Measurements from ENCODE around the gene TGFBR3. TPM values are rescaled to one million over a fixed set of nuclear protein-coding genes. Genes with fewer than 3 reads are reported as not detected.

Gene TGFBR3
- total RNA-seq, 4 donors from 2014 or later, result 37.3 to 61.7 (median 48.4) TPM

DNA sequence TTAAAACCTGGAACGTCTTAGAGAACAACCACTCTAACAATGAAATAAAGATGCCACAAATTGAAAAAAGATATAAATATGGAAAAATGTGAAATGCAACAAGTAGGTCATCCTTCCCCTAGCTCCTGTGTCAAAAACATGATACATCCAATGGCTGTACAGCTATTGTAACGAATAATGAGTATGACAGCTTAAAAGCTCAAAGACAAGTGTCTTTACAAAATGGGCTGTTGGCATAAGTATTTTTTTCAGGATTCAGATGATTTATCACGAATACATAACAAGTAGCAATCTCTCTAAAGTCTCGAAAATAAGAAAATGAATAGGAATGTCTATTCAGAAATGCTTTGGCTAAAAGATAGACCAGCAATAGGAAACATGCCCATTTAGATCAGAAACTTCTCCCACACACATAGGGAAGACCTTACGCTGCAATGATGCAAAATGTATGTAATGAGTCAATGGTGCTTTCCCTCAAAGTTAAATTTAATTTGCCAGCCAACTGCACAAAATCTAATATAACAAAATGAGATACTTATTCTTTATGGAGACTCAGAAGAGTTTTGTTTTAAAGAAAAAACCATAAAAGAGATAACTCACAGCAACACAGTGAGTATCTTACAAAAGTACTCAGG, 8.3 kb downstream of the TGFBR3 start:
- in situ Hi-C loops (cut with MboI; ENCODE audit: low sequenced_read_pairs in 4 of 4) (no loop called here), intact Hi-C loops (cut with DNase I; ENCODE audit: low total_unique reads) (no loop called here)
- no peak for DNase-seq
- no peak for ATAC-seq
- Histone ChIP-seq H3K4me1 (peaks cover 8 to 18% of the 10 kb centered on the region in 2 donors), H3K27ac (no peak overlapping the region), H3K36me3 (no peaks in the 10 kb centered on the region), H3K4me3 (no peak overlapping the region), H3K9me3 (no peaks in the 10 kb centered on the region), H3K27me3 (no peaks in the 10 kb centered on the region)
- TF ChIP-seq, protein P1, sequence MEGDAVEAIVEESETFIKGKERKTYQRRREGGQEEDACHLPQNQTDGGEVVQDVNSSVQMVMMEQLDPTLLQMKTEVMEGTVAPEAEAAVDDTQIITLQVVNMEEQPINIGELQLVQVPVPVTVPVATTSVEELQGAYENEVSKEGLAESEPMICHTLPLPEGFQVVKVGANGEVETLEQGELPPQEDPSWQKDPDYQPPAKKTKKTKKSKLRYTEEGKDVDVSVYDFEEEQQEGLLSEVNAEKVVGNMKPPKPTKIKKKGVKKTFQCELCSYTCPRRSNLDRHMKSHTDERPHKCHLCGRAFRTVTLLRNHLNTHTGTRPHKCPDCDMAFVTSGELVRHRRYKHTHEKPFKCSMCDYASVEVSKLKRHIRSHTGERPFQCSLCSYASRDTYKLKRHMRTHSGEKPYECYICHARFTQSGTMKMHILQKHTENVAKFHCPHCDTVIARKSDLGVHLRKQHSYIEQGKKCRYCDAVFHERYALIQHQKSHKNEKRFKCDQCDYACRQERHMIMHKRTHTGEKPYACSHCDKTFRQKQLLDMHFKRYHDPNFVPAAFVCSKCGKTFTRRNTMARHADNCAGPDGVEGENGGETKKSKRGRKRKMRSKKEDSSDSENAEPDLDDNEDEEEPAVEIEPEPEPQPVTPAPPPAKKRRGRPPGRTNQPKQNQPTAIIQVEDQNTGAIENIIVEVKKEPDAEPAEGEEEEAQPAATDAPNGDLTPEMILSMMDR (IDR thresholded peaks at IDR 0.05 in 4 of 5, conservative IDR thresholded peaks at IDR 0.05 in 1 of 5), result no peak
- TF ChIP-seq POLR2A (IDR thresholded peaks at IDR 0.05), result no peak

DNA sequence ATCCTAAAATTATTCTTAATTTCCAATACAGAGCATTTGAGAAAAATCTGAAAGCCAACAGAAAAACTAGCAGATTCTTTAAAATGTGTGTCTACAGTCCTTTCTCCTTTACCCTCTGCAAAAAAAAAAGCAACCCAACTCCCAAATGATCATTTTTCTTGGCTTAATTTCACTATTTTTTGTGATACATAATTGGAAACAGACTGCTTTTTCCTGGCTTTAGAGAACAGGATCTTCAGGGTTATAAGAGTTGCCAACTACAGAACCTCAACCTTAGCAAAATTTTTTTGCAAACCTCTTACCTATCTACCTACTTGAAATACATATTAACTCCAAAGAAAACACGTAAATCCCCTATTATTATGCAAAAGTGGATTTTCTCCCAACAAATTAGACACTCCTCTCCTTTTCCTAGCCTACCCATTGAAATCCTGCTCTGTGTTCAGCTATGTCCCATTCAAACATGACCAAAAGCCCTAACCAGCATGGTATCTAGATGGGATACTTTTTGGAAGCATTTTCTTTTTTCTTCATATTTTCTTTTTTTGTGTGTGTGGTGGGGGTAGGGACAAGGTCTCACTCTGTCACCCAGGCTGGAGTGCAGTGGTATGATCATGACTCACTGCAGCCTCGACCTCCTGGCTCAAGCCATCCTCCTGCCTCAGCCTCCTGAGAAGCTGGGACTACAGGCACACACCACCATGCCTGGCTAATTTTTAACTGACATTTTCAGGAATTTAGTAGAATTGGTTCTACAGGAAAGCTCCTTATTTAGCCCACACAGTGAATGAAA, 9.0 kb downstream of the TGFBR3 start:
- DNase-seq, result no peak
- H3K4me1 ChIP-seq, result peaks cover 12 to 18% of the 10 kb centered on the region in 2 donors
- in situ Hi-C loops (cut with MboI; ENCODE audit: low sequenced_read_pairs in 4 of 4), result no loop called here
- no peak for TF ChIP-seq POLR2A (IDR thresholded peaks at IDR 0.05)
- TF ChIP-seq, protein P1 (IDR thresholded peaks at IDR 0.05 in 4 of 5, conservative IDR thresholded peaks at IDR 0.05 in 1 of 5), result no peak
- no peak overlapping the region for H3K4me3 ChIP-seq
- H3K27me3 ChIP-seq, result no peaks in the 10 kb centered on the region
- no peak for ATAC-seq
- H3K9me3 ChIP-seq, result no peaks in the 10 kb centered on the region
- H3K27ac ChIP-seq, result no peak overlapping the region
- intact Hi-C loops (cut with DNase I; ENCODE audit: low total_unique reads), result no loop called here
- no peaks in the 10 kb centered on the region for H3K36me3 ChIP-seq

DNA sequence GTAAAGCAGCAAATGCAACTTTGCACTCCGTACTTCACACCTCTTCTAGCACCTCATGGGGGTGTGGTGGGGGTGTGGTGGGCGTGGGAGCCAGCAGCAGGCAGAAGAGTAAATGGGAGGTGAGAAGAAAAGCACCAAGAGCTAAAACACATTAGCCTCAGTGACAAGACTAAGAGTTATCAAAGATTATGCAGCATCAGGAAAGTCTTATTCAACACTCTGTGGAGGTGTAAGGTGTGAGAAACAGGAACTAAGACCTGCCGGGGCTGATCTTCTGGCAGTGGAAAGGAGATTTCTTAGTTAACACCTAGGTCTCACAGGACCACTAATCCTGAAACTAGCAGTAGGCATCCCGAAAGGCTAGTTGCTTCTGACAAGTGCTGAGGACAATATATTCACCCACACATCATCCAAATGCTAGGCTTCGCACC, 9.9 kb downstream of the TGFBR3 start:
- no peaks in the 10 kb centered on the region for H3K36me3 ChIP-seq
- no peaks in the 10 kb centered on the region for H3K9me3 ChIP-seq
- H3K27ac ChIP-seq, result no peak overlapping the region
- TF ChIP-seq POLR2A (IDR thresholded peaks at IDR 0.05), result no peak
- TF ChIP-seq, protein P1 (IDR thresholded peaks at IDR 0.05 in 4 of 5, conservative IDR thresholded peaks at IDR 0.05 in 1 of 5), result no peak
- peak overlapping the region in 1 of 4 donors; percentile 16 for H3K4me3 ChIP-seq
- ATAC-seq, result no peak
- in situ Hi-C loops (cut with MboI; ENCODE audit: low sequenced_read_pairs in 4 of 4) (no loop called here), intact Hi-C loops (cut with DNase I; ENCODE audit: low total_unique reads) (no loop called here)
- DNase-seq, result no peak
- H3K27me3 ChIP-seq, result no peaks in the 10 kb centered on the region
- peaks cover 17 to 18% of the 10 kb centered on the region in 2 donors for H3K4me1 ChIP-seq

DNA sequence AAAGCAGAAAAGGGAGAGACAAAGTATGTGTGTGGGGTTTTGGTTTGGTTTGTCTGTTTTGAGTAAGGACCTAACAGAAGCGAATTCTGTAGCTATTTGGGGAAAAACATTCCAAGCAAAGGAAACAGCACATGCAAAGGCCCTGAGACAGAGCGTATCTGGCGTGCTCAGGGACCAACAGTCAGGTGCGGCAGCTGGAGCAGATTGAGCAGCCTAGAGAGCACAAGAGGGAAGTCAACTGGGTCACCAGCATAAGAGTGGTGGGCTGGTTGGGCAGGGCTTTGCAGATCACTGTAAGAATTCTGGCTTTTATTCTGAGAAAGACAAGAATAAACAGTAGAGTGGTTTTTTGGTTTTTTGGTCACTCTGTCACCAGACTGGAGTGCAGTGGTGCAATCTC, 11.8 kb downstream of the TGFBR3 start:
- in situ Hi-C loops (cut with MboI; ENCODE audit: low sequenced_read_pairs in 4 of 4) (no loop called here), intact Hi-C loops (cut with DNase I; ENCODE audit: low total_unique reads) (no loop called here)
- no peak overlapping the region for H3K27ac ChIP-seq
- H3K27me3 ChIP-seq, result no peaks in the 10 kb centered on the region
- TF ChIP-seq, protein P1 (IDR thresholded peaks at IDR 0.05 in 4 of 5, conservative IDR thresholded peaks at IDR 0.05 in 1 of 5), result no peak
- TF ChIP-seq POLR2A (IDR thresholded peaks at IDR 0.05), result no peak
- H3K4me1 ChIP-seq, result peaks cover 10 to 22% of the 10 kb centered on the region in 2 donors
- ATAC-seq (no peak), DNase-seq (no peak)
- no peaks in the 10 kb centered on the region for H3K9me3 ChIP-seq
- H3K36me3 ChIP-seq, result no peaks in the 10 kb centered on the region
- H3K4me3 ChIP-seq, result no peak overlapping the region

All from gastrocnemius medialis (tissue), 4 donors.